Endothelial cell of umbilical vein (primary cell): ENCODE data around the gene BPIFA3. TPM values are rescaled to one million over a fixed set of nuclear protein-coding genes. Genes with fewer than 3 reads are reported as not detected.

Source experiments
- BruUV-seq: library from RNA; stranded (reverse); fragments of 400-500 nt; replicated peaks from 2 replicates; lab custom pipeline; 2021; lab: Mats Ljungman, UMichigan
- CTCF ChIA-PET: fragments of 300-600, 350-600 bp; sonication (Branson Sonifier 250); formaldehyde crosslinking; loops from one replicate; lab custom pipeline; 2021; ENCODE audit warnings: antibody characterized with exemption, inconsistent platforms; lab: Charles Lee
- POLR2A ChIA-PET: fragments of 300-600, 350-600 bp; sonication (Branson Sonifier 250); formaldehyde crosslinking; loops from one replicate; lab custom pipeline; 2021; ENCODE audit warnings: antibody characterized with exemption, inconsistent platforms; lab: Charles Lee
- DNase-seq: peaks from one replicate; pipeline ENCODE4 v3.0.0-alpha.2; 2011; ENCODE audit warnings: low read depth, low spot score
- FAIRE-seq: peaks from 2 replicates; lab custom pipeline; 2011; peaks lifted over from hg19 to GRCh38; lab: Jason Lieb, UNC
- H2AFZ ChIP-seq: 2 replicates; pipeline ENCODE4 v1.6.0; 2012; ENCODE audit warnings: low read depth, low read length, control low read depth, inconsistent platforms
- H3K27ac ChIP-seq: 2 replicates; pipeline ENCODE4 v1.5.1; 2011; ENCODE audit warnings: low read depth, mild to moderate bottlenecking, control low read depth, low read length, moderate library complexity; ENCODE audit not compliant: insufficient read depth
- H3K27me3 ChIP-seq, 2 experiments: 2 replicates each; pipeline versions ENCODE4 v1.6.0 to v1.6.1; 2011; ENCODE audit warnings: low read length in 2 of 2, mixed read lengths in 1 of 2; ENCODE audit not compliant: control insufficient read depth in 2 of 2, insufficient read depth in 2 of 2
- H3K36me3 ChIP-seq, 2 experiments: 2 replicates in 1 of 2; 3 replicates in 1 of 2; pipeline ENCODE4 v1.5.1; 2011; ENCODE audit warnings: low read length in 2 of 2, mild to moderate bottlenecking in 1 of 2, moderate library complexity in 1 of 2; ENCODE audit not compliant: control insufficient read depth in 2 of 2, insufficient read depth in 2 of 2; ENCODE audit errors: extremely low read depth in 1 of 2
- H3K4me1 ChIP-seq: 3 replicates; pipeline ENCODE4 v1.5.1; 2011; ENCODE audit warnings: mild to moderate bottlenecking, low read length; ENCODE audit not compliant: control insufficient read depth, insufficient read depth; ENCODE audit errors: extremely low read depth
- H3K4me2 ChIP-seq: 2 replicates; pipeline ENCODE4 v1.6.1; 2011; ENCODE audit warnings: low read length, control low read depth, mixed read lengths; ENCODE audit not compliant: insufficient read depth
- H3K4me3 ChIP-seq, 3 experiments: fragments of 200-600 bp in 1 of 3; sonication (generic), shearing (Covaris generic) in 1 of 3; replicated peaks in 1 of 3; 2 replicates each; pipeline ENCODE4 v1.5.1; 2011 to 2016; ENCODE audit warnings: control low read depth in 3 of 3, low read length in 3 of 3, mild to moderate bottlenecking in 2 of 3, inconsistent platforms in 1 of 3, low read depth in 1 of 3, moderate library complexity in 1 of 3; ENCODE audit not compliant: insufficient read depth in 1 of 3
- H3K79me2 ChIP-seq: 2 replicates; pipeline ENCODE4 v1.6.0; 2012; ENCODE audit warnings: low read length, inconsistent platforms; ENCODE audit not compliant: control insufficient read depth, insufficient read depth
- H3K9ac ChIP-seq: replicated peaks from 2 replicates; pipeline ENCODE3; 2011; ENCODE audit warnings: low read length, control low read depth; ENCODE audit not compliant: insufficient read depth; ENCODE audit errors: extremely low read depth
- H3K9me1 ChIP-seq: replicated peaks from 3 replicates; pipeline ENCODE4 v1.6.0; 2011; ENCODE audit warnings: mild to moderate bottlenecking, low read length; ENCODE audit not compliant: control insufficient read depth, insufficient read depth; ENCODE audit errors: extremely low read depth
- H3K9me3 ChIP-seq: replicated peaks from 2 replicates; pipeline ENCODE4 v1.5.1; 2012; ENCODE audit warnings: low read length, inconsistent platforms; ENCODE audit not compliant: control insufficient read depth, insufficient read depth
- H4K20me1 ChIP-seq: replicated peaks from 2 replicates; pipeline ENCODE3; 2011; ENCODE audit warnings: mild to moderate bottlenecking, low read length; ENCODE audit not compliant: control insufficient read depth, insufficient read depth; ENCODE audit errors: extremely low read depth
- CTCF ChIP-seq, 2 donors: IDR thresholded peaks; 1 replicate in 1 of 2; 2 replicates in 1 of 2; pipeline ENCODE4 v1.5.1; 2011; ENCODE audit warnings: low read length in 2 of 2, mild to moderate bottlenecking in 2 of 2, moderate library complexity in 2 of 2, control low read depth in 1 of 2, inconsistent platforms in 1 of 2, low read depth in 1 of 2; ENCODE audit not compliant: insufficient read depth in 1 of 2; ENCODE audit errors: extremely low read depth in 1 of 2
- EZH2 ChIP-seq: IDR thresholded peaks from 2 replicates; pipeline ENCODE4 v1.6.1; 2012; ENCODE audit warnings: borderline replicate concordance, low read depth, mild to moderate bottlenecking, moderate library complexity, low read length, inconsistent platforms; ENCODE audit not compliant: severe bottlenecking
- FOS ChIP-seq: IDR thresholded peaks from 2 replicates; pipeline ENCODE4 v1.6.1; 2011; ENCODE audit warnings: mild to moderate bottlenecking, low read length, moderate library complexity, borderline replicate concordance; ENCODE audit not compliant: insufficient read depth
- GATA2 ChIP-seq: IDR thresholded peaks from 2 replicates; pipeline ENCODE4 v1.7.0; 2011; ENCODE audit warnings: low read depth, mild to moderate bottlenecking, moderate library complexity, mixed read lengths, low read length; ENCODE audit not compliant: insufficient read length, insufficient read depth
- JUN ChIP-seq: IDR thresholded peaks from 2 replicates; pipeline ENCODE4 v1.6.1; 2011; ENCODE audit warnings: borderline replicate concordance, low read depth; ENCODE audit not compliant: insufficient read length, insufficient read depth
- MYC ChIP-seq: IDR thresholded peaks from one replicate; pipeline ENCODE4 v1.6.1; 2011; ENCODE audit warnings: mild to moderate bottlenecking, low read depth, low read length
- POLR2A ChIP-seq: IDR thresholded peaks from 2 replicates; pipeline ENCODE4 v1.6.1; 2012; ENCODE audit warnings: low read depth, mild to moderate bottlenecking, control low read depth, low read length
- POLR2AphosphoS5 ChIP-seq: IDR thresholded peaks from 2 replicates; pipeline ENCODE4 v1.6.1; 2012; ENCODE audit warnings: low read depth, mild to moderate bottlenecking, control low read depth, low read length, moderate library complexity; ENCODE audit not compliant: insufficient read depth
- dilution Hi-C: fragments of 300-500 bp; cut with MboI; formaldehyde crosslinking; loops from one replicate; pipeline ENCODE4 v1.15.0; 2019; ENCODE audit warnings: low sequenced_read_pairs; ENCODE audit not compliant: extremely low pct_ligation_motif_present
- intact Hi-C: fragments of 100-400 bp; cut with micrococcal nuclease; formaldehyde crosslinking; loops from one replicate; pipeline ENCODE4 v1.10.0; 2022
- polyA plus RNA-seq, 4 experiments: library from polyadenylated mRNA; depleted of rRNA in 3 of 4; stranded (reverse) in 3 of 4; unstranded in 1 of 4; fragments of >200 nt; gene quantifications; 2 replicates each; pipeline versions ENCODE4 v1.2.1 to v1.2.3, GENCODE V29; 2011 to 2012; ENCODE audit warnings: missing spikeins in 1 of 4
- total RNA-seq: library from RNA; stranded (reverse); gene quantifications from 2 replicates; pipeline ENCODE4 v1.2.3, GENCODE V29; 2021
- TF ChIP-seq, protein P1 (sequence below): IDR thresholded peaks from 2 replicates; pipeline ENCODE4 v1.6.1; 2011; ENCODE audit not compliant: insufficient read depth, insufficient read length

Gene BPIFA3
- total and polyA plus RNA-seq, 2 donors (not counting 3 experiments of a cell fraction or from before 2014, with no cell fraction given): not detected

DNA sequence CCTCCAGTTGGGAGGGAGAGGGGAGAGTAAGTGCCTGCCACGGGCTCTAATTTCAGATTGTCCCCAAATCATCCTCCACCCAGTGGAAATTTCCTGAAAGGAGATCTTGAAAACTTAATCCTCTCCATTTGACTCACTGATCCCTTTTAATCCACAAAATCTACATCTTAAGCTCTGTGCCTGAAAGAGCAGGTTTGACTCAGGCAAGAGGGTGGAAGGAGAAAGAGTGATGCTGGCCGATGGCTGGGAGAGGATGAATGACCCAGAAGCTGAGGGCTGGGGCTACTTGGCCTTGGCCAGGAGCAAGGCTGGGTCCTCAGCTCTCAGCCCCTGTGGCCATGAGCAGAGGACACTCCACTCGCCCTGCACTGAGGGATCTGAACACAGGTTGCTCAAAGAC, 41.1 kb upstream of the BPIFA3 start:
- no peak overlapping the region for H2AFZ ChIP-seq
- no peak for DNase-seq
- H3K4me3 ChIP-seq: no peak overlapping the region
- BruUV-seq: no TSS peak
- no peaks in the 10 kb centered on the region for H3K9me3 ChIP-seq
- H3K36me3 ChIP-seq: no peaks in the 10 kb centered on the region
- H3K4me2 ChIP-seq: no peak overlapping the region
- no peaks in the 10 kb centered on the region for H4K20me1 ChIP-seq
- no peaks in the 10 kb centered on the region for H3K4me1 ChIP-seq
- no peak overlapping the region for H3K9ac ChIP-seq
- H3K27ac ChIP-seq: no peak overlapping the region
- no peak for TF ChIP-seq POLR2A
- no peak for TF ChIP-seq FOS
- H3K27me3 ChIP-seq: no peaks in the 10 kb centered on the region
- no peaks in the 10 kb centered on the region for H3K9me1 ChIP-seq
- dilution Hi-C loops: no loop called here
- ChIA-PET POLR2A (no interaction called here), CTCF (no interaction called here)
- FAIRE-seq: no peak
- intact Hi-C loops: no loop called here
- no peaks in the 10 kb centered on the region for H3K79me2 ChIP-seq

GRCh38 chr20:33177866-33178265, 39.3 kb upstream of the BPIFA3 start:
- Histone ChIP-seq H3K27ac (no peak overlapping the region), H3K36me3 (no peaks in the 10 kb centered on the region), H2AFZ (no peak overlapping the region), H3K9me3 (no peaks in the 10 kb centered on the region), H3K27me3 (no peaks in the 10 kb centered on the region), H4K20me1 (no peaks in the 10 kb centered on the region), H3K79me2 (no peaks in the 10 kb centered on the region), H3K9ac (no peak overlapping the region), H3K4me3 (no peak overlapping the region), H3K4me2 (no peak overlapping the region), H3K4me1 (no peaks in the 10 kb centered on the region), H3K9me1 (no peaks in the 10 kb centered on the region)
- ChIA-PET POLR2A (no interaction called here), CTCF (no interaction called here)
- BruUV-seq: no TSS peak
- dilution Hi-C loops: no loop called here
- TF ChIP-seq EZH2: no peak
- TF ChIP-seq GATA2: no peak
- TF ChIP-seq, protein P1, sequence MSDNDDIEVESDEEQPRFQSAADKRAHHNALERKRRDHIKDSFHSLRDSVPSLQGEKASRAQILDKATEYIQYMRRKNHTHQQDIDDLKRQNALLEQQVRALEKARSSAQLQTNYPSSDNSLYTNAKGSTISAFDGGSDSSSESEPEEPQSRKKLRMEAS: no peak
- no peak for TF ChIP-seq CTCF (IDR thresholded peaks at IDR 0.05; ENCODE audit: extremely low read depth in 1 of 2, insufficient read depth in 1 of 2, low read depth in 1 of 2, low read length in 2 of 2)
- no peak for TF ChIP-seq POLR2A
- TF ChIP-seq POLR2AphosphoS5: no peak
- no peak for TF ChIP-seq MYC
- TF ChIP-seq JUN: no peak
- no peak for TF ChIP-seq FOS
- intact Hi-C loops: no loop called here
- FAIRE-seq (no peak), DNase-seq (no peak)
